HuH-7 (cell line): ENCODE results near the gene CRAMP1.
"Not testable (repeated sequence)": the region's sequence is repeated elsewhere in the genome, so short reads cannot be mapped to it uniquely, and the experiment has no call there.

Experiments used
- DNase-seq: peaks from one replicate; pipeline ENCODE4 v3.0.0; 2011; ENCODE audit warnings: low spot score

The CRAMP1 gene

DNA sequence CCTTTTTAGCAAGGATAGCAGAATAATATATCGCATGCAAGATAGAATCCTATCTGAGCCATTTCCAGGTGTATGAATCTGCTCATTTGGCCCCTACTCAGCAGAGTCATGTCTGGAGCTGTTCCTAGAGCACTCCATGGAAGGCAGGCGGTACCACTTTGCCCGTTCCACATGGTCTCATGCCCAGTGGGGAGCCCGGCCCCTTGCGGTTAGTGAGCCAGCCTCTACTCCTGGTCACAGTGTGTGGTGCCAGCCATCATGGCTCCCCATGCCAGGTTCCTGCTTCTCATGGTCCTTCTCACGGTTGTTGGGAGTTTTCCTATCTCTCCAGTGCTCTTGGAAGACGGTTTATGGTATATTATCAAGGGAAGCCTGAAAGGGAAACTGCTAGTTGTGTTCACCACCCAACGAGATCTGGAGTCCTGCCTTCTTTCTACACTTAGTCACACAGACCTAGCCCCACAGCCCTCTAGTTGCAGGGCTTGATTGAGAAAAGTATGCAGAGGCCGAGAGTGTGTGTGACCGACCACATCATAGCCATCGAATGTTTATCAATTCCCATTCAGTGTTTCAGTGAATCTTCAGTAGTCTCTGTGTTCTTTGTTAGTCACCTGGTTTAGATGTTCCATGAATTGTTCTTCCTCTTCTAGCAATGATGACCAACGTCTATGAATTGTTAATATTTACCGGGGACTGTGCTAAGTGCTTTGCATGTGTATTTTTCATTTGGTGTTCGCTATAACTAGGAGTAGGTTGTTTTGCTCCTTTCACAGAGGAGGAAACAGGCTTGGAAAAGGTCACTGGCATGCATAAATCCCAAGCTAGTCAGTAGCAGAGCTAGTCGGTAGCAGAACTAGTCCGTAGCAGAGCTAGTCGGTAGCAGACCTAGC is 75.5 kb downstream of the CRAMP1 start:
- no peak for DNase-seq

DNA sequence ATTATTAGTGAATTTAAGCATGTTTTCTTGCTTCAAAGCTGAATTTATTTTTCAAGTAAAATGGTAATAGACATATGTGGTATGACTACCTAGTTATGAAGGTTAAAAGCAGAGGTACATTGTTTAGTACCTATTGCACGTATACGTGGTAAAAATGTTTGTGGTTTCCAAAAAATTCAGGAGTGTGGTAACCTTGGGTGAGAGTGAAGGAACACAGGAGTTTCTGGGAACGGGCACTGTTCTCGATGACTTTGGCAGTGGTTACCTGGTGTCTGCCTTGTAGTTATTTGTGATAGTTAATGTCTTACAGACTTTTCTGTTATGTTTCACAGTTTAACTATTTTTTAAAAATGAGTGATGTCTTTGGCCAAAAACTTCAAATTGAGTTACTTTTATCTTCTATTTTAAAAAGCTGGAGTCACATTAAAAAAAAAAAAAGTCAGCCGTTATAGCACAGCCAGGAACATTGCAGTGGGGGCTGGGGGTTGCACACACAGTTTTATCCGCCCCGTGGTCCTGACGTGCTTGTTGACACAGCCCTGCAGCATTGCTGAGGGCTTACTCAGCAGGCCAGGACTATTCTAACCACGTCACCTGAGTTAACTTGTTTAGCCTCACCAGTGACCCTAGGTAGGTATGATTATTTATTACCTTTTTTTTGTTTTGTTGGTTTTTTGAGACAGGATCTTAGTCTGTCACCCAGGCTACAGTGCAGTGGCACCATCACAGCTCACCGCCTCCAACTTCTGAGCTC is 76.8 kb downstream of the CRAMP1 start:
- peak; percentile 57 for DNase-seq

DNA sequence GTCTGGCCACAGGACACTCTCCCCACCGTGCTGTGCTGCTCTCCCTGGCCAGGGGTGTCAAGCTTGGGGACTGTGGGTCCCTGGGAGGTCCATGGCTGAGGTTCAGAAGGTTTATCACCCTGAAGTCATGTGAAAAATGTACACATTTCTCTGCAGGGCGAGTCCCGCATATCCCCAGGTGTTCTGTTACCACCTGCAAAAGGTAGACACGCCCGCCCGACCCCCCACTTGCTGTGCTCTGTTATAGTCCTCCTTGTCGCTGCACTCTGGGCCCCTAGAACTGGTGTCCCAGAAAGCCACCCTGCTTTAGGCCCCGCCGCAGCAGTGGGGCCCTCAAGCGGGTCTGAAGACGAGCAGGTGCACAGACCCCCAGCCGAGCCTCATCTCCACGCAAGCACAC is 77.7 kb downstream of the CRAMP1 start:
- DNase-seq, result no peak

DNA sequence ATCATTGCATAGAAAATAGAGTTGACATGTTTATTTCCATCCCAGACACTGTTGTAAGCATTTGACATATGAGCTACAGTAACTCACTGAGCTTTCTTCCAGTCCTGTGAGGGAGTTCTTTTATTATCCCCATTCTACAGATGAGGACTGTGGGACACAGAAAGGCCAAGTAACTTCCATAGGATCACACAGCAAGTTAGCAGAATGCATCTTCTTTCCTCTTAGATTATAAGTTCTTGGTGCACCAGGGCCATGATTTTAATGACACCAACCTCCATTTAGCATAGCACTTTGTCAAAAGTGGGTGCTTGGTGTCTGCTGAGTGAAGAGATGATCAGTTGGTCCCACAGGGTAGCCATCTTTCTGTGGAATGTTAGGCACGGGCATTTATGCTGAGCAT is 78.7 kb downstream of the CRAMP1 start:
- DNase-seq, result no peak

DNA sequence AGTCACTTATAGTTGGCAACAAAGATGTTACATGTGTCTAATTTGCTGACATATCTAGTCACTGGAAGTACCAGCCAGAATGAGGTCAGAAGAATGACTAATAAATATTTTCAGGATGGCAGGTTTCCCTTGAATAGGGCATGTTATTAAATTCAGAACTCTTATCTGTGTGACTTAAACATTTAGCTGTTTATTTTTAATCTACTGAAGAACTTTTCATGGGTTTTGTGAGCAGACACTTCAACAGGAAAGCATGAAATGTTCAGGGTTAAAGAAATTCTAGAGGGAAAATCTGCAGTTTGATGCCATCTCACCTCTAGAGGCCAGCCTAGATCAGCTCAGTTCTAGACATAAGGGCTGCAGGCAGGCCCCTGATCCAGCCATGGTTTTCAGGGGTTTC is 79.1 kb downstream of the CRAMP1 start:
- DNase-seq, result no peak

DNA sequence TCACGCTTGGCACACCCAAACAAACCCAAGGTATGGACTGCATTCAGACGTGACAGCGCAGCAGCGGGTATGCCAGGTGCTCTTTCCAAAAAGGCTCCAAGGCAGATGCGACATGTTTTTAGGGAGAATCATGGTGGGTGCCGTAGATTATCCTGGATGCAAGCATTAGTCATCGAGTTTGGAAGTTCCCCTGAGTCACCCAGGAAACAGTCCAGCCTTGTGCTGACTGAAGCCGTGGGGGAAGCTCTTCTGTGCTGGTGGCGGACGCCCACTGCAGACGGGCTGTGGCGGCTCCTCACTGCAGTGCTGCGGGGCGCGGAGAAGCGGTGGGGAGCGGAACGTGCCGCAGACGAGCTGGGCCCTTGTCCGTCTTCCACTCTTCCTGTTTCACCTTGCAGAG is 79.8 kb downstream of the CRAMP1 start:
- no peak for DNase-seq

DNA sequence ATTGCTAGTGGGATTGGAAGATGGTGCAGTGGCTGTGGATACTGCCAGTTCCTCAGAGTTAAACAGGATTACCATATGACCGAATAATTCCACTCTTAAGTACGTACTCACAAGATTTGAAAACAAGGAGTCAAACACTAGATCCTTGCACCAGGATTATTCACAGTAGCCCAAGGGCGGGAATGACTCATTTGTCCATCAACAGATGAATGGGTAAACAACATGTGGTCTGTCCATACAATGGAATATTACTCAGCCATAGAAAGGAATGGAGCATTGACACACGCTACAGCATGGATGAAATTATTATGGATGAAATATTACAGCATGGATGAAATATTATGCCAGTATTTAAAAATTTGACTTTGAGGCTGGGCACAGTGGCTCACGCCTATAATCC is 84.7 kb downstream of the CRAMP1 start:
- no peak for DNase-seq

DNA sequence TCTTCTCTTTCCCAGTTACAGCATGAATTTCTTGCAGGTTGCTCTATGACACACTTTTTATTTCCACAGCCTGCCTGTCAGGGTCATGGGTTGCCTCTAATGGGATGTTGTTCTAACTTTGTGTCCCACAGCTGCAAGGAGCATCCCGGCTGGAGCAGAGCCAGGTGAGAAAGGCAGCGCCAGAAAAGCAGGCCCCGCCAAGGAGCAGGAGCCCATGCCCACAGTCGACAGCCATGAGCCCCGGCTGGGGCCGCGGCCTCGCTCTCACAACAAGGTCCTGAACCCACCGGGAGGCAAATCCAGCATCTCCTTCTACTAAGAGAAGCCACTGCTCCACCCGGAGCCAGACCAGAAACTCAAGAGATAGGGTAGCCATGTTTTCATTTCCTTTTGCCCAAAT is 86.5 kb downstream of the CRAMP1 start:
- DNase-seq, result no peak

DNA sequence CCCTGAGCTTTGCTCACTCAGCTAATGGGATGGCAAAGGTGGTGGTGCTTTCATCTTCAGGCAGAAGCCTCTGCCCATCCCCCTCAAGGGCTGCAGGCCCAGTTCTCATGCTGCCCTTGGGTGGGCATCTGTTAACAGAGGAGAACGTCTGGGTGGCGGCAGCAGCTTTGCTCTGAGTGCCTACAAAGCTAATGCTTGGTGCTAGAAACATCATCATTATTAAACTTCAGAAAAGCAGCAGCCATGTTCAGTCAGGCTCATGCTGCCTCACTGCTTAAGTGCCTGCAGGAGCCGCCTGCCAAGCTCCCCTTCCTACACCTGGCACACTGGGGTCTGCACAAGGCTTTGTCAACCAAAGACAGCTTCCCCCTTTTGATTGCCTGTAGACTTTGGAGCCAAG is 88.1 kb downstream of the CRAMP1 start:
- no peak for DNase-seq

DNA sequence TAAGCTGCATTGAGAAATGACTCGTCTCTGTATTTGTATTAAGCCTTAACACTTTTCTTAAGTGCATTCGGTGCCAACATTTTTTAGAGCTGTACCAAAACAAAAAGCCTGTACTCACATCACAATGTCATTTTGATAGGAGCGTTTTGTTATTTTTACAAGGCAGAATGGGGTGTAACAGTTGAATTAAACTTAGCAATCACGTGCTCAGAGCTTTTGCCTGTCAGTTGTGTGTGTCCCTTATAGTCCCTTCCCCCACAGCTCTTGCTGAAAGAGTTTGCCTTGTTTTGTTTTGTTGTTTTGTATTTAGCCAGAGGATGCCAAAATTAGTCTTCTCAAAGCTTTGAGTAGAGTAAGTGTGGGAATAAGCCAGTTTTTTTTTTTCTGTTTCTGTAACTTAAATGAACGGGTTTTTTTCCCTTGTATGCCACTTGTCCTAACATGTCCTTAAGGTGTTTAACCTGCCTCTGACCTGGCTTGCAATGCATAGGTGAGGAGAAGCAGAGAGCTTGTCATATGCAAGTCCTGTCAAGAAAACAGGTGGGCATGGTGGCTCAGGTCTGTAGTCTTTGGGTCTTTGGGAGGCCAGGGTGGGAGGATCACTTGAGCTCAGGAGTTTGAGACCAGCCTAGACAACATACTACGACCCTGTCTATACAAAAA is 89.2 kb downstream of the CRAMP1 start:
- DNase-seq, result no peak

DNA sequence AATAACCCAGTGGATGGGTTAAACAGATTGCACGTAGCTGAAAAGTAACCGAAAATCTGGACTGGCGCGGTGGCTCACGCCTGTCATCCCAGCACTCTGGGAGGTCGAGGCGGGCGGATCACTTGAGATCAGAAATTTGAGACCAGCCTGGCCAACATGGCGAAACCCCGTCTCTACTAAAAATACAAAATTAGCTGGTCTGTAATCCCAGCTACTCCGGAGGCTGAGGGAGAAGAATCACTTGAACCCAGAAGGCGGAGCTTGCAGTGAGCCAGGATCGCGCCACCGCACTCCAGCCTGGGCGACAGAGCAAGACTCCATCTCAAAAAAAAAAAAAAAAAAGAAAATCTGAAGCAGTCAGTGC is 93.1 kb downstream of the CRAMP1 start:
- DNase-seq, result not testable (repeated sequence)

DNA sequence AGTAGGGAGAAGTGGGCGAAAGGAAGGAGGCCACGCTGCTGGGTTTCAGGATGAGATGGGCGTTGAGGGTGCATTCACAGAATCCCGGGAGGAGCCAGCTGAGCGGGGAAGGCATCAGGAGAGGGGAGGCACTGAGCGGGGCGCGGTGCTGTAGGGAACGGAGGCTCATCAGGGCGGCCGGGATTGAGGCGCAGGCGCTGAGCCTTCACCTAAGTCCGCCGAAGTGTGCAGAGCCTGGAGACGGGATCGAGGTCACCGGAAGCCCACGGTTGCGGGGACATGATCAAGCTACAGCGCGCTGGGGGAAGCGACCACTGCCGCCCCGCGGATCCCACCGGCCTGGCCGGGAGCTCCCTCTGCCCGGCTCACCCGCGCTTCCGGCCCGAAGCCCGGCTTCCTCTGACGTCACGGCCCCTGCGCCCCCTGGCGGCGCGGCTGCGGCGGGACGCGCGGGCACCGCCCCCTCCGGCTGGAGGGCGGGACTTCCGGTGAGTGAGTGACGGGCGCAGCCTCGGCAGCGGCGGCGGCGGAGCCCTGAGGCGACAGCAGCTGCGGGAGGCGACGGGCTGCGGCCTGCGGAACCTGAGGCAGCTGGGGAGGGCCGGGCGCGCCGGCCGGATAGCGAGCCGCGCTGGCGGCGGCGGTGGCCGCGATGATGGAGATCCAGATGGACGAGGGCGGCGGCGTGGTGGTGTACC is 93.7 kb downstream of the CRAMP1 start, which contains the start of gene MAPK8IP3:
TSS of gene MAPK8IP3 (plus strand) at position 508 of the 698 bp plus-strand sequence. CDS start at position 653, 145 bp downstream.
- peak; percentile 92 for DNase-seq

DNA sequence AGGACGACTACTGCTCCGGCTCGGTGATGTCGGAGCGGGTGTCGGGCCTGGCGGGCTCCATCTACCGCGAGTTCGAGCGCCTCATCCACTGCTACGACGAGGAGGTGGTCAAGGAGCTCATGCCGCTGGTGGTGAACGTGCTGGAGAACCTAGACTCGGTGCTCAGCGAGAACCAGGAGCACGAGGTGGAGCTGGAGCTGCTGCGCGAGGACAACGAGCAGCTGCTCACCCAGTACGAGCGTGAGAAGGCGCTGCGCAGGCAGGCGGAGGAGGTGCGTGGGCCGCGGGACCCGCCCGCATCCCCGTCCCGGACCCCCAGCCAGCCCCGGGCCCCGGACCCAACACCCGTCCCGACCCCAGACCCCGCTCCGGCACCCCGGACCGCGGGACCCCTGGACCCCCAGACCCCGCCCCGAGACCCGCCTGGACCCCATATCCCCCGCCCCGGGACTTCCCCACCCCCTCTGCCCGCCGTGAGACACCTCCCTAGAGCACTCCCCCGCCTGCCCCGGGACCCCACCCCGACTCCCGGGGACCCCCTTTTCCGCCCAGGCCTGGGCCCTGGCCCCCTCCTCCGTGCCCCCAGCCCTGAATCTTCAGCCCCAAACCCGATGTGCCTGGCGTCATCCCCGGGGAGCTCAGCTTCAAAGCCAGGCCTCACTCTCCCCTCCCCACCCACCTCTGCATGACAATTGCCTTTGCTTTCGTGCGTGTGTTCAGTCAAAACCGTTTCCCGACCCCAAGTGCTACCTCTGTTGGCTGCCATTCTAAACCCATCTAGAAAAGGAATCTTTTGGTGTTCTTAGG is 94.4 kb downstream of the CRAMP1 start:
- DNase-seq, result peak; percentile 58

DNA sequence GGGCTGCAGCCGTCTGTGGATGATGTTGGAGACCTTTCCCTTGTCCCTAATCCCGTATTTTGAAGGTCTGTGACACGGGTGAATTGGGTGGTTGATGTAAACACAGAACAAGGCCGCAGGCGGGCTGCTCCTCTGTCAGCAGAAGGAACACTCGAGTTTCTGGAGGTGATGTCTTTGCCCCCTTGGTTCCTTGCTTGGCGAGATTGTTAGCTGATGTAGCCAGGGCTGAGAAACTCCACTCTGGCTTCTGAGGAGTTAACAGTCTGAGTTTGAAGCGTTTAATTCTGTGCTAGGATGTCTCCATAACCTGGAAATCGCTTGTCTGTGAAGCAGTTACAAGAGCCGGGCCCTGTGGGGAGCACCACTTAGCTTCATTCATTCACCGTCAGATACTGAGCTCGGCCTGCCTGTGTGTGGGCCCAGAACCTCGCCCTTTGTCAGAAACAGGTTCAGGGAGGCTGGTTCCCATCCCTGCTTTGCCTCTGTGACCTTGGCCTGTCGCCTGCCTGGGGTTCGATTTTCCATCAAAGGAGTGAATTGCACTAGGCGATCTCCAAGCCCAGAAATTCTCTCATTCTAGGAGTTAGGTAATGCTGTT is 95.1 kb downstream of the CRAMP1 start:
- DNase-seq, result no peak

DNA sequence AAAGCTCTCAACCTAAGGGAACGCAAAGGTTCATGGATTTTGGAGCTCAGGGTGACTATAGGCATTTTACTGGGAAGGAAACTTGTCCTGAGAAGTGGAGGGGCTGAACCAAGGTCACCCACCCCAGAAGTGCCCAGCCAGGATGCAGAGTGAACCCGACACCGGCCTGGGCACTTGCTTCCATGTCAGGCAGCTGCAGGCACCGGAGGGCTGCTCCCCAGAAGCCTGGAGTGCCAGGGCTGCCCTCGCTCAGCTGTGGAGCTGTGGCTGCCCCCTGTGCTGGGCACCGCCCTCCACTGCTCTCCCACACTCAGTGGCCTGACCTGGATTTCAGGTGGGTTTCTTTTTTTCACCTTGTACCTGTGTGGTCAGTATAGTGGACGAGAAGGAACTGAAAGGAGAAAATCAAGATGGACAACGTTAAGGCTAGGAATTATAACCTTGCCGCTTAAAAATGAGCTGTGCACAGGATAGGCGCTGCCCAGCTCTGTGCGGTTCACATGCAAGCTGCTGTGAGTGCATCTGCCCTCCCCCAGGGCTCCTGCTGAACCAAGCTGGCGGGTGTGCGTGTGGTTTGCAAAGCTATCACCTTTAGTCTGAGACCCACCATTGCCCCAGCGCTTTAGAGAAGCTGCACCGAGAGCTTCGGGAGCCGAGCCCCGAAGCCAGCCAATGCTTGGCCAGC is 96.1 kb downstream of the CRAMP1 start:
- no peak for DNase-seq

DNA sequence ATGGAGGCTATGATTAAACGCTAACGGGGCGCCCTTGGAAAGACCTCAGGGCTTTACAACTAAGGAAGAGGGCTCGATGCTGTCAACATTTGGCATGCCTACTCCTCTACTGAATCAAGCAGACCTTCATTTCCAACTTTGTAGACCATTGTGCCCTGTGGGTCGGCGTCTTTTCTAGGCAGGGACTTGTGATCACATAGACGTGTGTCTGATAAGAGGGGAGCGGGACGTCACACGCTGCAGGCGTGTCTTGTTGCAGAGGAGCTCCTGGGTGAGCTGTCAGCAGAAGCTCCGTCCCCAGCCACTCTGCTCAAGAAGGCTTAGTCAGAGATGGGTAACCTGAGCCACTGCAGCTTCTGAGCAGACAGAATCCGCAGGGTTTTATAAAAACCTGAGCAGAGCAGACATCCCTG is 96.6 kb downstream of the CRAMP1 start:
- DNase-seq, result no peak

DNA sequence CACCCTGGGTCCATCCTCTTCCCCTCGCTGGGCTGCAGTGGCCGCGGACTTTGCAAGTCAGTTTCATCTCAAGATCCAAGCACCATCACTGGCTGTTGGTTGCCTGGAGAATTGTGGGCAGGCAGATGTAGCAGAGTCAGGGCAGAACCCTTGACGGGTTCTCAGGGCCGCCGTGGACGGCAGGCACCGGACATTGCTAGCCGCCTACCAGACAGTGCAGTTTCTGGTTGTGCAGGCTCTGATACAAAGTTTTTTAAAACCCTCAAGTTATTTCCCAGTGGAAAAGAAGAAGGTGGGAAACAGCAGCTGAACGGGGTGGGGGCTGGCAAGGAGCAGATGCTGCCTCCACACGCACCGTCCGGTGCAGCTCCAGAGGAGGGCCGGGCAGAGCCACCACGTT is 97.2 kb downstream of the CRAMP1 start:
- no peak for DNase-seq

DNA sequence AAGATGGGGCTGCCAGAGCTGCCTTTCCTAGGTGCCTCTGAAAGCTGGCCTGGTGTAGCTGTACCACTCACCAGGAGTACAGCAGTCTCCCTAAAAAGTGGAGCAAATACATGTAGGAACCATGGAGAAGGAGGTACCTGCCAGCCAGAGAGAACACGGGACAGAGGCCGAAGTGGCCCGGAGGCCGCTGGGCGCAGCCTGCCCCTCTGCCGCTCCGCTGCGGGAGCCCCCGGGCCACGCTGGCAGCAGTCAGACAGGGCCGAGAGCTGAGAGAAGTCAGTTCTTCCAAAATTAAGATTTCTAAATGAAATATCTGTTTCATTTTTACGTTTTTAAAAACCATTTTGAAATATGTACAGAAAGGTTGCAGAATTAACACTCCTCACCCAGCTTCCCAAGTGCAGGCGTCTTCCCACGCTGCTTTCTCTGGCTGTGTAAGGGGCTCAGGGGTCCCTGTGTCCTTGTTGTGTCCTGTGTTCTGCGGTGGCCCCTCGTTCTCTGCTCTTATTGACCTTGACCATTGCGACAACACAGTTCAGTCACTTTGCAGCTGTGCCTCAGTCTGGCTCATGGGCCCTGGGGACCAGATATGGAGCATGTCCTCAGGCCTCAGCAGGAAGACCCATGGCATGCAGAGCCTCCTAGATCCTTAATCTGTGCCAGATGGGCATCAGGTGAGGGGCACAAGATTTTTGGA is 98.8 kb downstream of the CRAMP1 start:
- no peak for DNase-seq

DNA sequence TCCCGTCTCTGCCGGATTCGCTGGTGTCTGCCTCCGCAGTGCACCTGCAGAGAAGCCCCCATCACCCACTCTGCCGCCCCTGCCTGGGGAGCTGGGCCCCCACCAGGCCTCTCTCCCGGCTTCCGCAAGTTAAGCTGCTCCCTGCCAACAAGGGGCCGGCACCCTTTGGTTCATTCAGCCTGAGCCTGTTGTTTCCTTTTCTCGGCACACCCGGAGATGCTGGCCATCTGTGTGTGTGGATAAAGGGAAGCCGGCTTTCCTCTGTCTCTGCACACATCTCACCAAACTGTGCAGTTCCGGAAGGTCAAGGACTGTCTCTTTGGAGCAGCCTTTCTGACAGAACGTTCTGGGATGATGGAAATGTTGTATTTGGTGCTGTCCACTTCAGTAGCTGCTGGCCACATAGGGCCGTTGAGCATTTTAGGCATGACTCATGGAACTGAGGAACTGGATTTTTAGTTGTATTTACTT is 100.7 kb downstream of the CRAMP1 start:
- no peak for DNase-seq

DNA sequence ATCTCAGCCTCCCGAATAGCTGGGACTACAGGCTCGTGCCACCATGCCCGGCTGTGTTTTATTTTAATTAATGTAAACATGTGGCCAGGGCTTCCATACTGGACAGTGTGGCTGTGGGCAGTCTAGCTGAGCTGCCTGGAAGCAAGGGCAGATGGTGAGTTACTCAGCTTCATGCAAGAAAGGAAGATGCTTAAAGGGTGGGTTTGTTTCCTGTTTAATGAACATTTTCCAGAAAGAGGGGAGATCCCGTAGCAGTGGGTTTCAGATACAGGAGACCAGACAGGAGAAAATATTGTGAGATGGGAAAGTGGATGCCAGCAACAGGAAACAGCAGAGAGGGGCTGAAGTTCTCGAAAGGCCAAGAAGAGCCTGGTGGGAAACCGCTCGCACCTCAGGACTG is 101.2 kb downstream of the CRAMP1 start:
- no peak for DNase-seq
